HG02642 (cell line): ENCODE measurements around the gene CAB39.

Experiments used
- ATAC-seq: cut with Tn5 transposase; IDR thresholded peaks from one replicate; pipeline ENCODE4 v1.9.1; 2021; ENCODE audit warnings: mild to moderate bottlenecking; ENCODE audit not compliant: unreplicated experiment, poor library complexity

Gene CAB39

GRCh38 chr2:230779126-230779525, 66.5 kb downstream of the CAB39 start:
- no peak for ATAC-seq

GRCh38 chr2:230779607-230780006, 67.0 kb downstream of the CAB39 start:
- ATAC-seq: no peak

- no peak for ATAC-seq
Measured at GRCh38 chr2:230781130-230781797, 68.6 kb downstream of the CAB39 start.

- no peak for ATAC-seq
Measured at GRCh38 chr2:230783101-230783500, 70.5 kb downstream of the CAB39 start.

- no peak for ATAC-seq
Measured at GRCh38 chr2:230784795-230785194, 72.2 kb downstream of the CAB39 start.

- ATAC-seq: no peak
Measured at GRCh38 chr2:230785346-230785745, 72.7 kb downstream of the CAB39 start.

- no peak for ATAC-seq
Measured at GRCh38 chr2:230787101-230787500, 74.5 kb downstream of the CAB39 start.

GRCh38 chr2:230788554-230789175, 76.0 kb downstream of the CAB39 start:
- no peak for ATAC-seq

GRCh38 chr2:230790981-230791380, 78.3 kb downstream of the CAB39 start:
- no peak for ATAC-seq

GRCh38 chr2:230793572-230794359, 81.1 kb downstream of the CAB39 start:
- peak; percentile 48 for ATAC-seq

GRCh38 chr2:230794497-230794896, 81.9 kb downstream of the CAB39 start:
- no peak for ATAC-seq

GRCh38 chr2:230795856-230796255, 83.2 kb downstream of the CAB39 start:
- ATAC-seq: no peak

GRCh38 chr2:230796280-230796862, 83.7 kb downstream of the CAB39 start:
- ATAC-seq: no peak

- no peak for ATAC-seq
Measured at GRCh38 chr2:230797515-230798495, 85.2 kb downstream of the CAB39 start.

- ATAC-seq: no peak
Measured at GRCh38 chr2:230798769-230799399, 86.2 kb downstream of the CAB39 start.

- no peak for ATAC-seq
Measured at GRCh38 chr2:230805353-230806017, 92.8 kb downstream of the CAB39 start.

GRCh38 chr2:230807729-230808128, 95.1 kb downstream of the CAB39 start:
- no peak for ATAC-seq

GRCh38 chr2:230809015-230809414, 96.4 kb downstream of the CAB39 start:
- no peak for ATAC-seq

- ATAC-seq: no peak
Measured at GRCh38 chr2:230809677-230810251, 97.1 kb downstream of the CAB39 start.
